Hepatocyte (in vitro differentiated cells): Measurements from ENCODE around the gene DIDO1. TPM values are rescaled to one million over a fixed set of nuclear protein-coding genes. Genes with fewer than 3 reads are reported as not detected.

ENCODE experiments used
- DNase-seq: peaks from one replicate; pipeline ENCODE4 v3.0.0-alpha.2; 2016; ENCODE audit warnings: low spot score
- H2AFZ ChIP-seq: fragments of 200-600 bp; sonication (generic); 2 replicates; pipeline ENCODE4 v1.6.0; 2016; ENCODE audit warnings: antibody characterized with exemption, mild to moderate bottlenecking
- H3K27ac ChIP-seq: fragments of 200-600 bp; sonication (generic); 2 replicates; pipeline ENCODE4 v1.5.1; 2016; ENCODE audit warnings: mild to moderate bottlenecking
- H3K27me3 ChIP-seq: fragments of 200-600 bp; sonication (generic); 2 replicates; pipeline ENCODE4 v1.6.1; 2016
- H3K36me3 ChIP-seq: fragments of 200-600 bp; sonication (generic); replicated peaks from 2 replicates; pipeline ENCODE4 v1.5.1; 2016; ENCODE audit warnings: low read depth; ENCODE audit not compliant: insufficient read depth
- H3K4me1 ChIP-seq: fragments of 200-600 bp; sonication (generic); 2 replicates; pipeline ENCODE4 v1.5.1; 2016; ENCODE audit warnings: mild to moderate bottlenecking, moderate library complexity; ENCODE audit not compliant: insufficient read depth
- H3K4me2 ChIP-seq: fragments of 200-600 bp; sonication (generic); 2 replicates; pipeline ENCODE4 v1.6.0; 2016
- H3K4me3 ChIP-seq: fragments of 200-600 bp; sonication (generic); 2 replicates; pipeline ENCODE4 v1.5.1; 2016; ENCODE audit warnings: mild to moderate bottlenecking
- H3K79me2 ChIP-seq: fragments of 200-600 bp; sonication (generic); 2 replicates; pipeline ENCODE4 v1.6.0; 2017; ENCODE audit warnings: mild to moderate bottlenecking
- H3K9me2 ChIP-seq: fragments of 200-600 bp; sonication (generic); replicated peaks from 2 replicates; pipeline ENCODE4 v1.6.0; 2017; ENCODE audit warnings: mild to moderate bottlenecking; ENCODE audit not compliant: insufficient read depth
- H3K9me3 ChIP-seq: fragments of 200-600 bp; sonication (generic); 2 replicates; pipeline ENCODE4 v1.5.1; 2016; ENCODE audit warnings: low read depth, mild to moderate bottlenecking
- H4K20me1 ChIP-seq: fragments of 200-600 bp; sonication (generic); 2 replicates; pipeline ENCODE4 v1.6.0; 2016; ENCODE audit warnings: mild to moderate bottlenecking; ENCODE audit not compliant: insufficient read depth, poor library complexity, severe bottlenecking
- EZH2 ChIP-seq: fragments of 200-600 bp; sonication (generic); IDR thresholded peaks from 2 replicates; pipeline ENCODE4 v1.6.1; 2016; ENCODE audit warnings: antibody characterized with exemption, mild to moderate bottlenecking, borderline replicate concordance
- EZH2phosphoT487 ChIP-seq: fragments of 200-600 bp; sonication (generic); IDR thresholded peaks from one replicate; pipeline ENCODE4 v1.6.1; 2018; ENCODE audit warnings: antibody characterized with exemption, mild to moderate bottlenecking, low read depth, moderate library complexity; ENCODE audit not compliant: unreplicated experiment, severe bottlenecking
- WGBS: methylation state at CpG from one replicate; pipeline ENCODE4 v1.1.6; 2016; ENCODE audit warnings: low lambda C conversion rate; ENCODE audit errors: missing lambda C conversion rate; 5-methylcytosine and 5-hydroxymethylcytosine counted together
- polyA plus RNA-seq: library from polyadenylated mRNA; unstranded; fragments of >200 nt; fragmentation: Nextera tagmentation; extraction: Ambion mirVana; gene quantifications from 2 replicates; pipeline ENCODE4 v1.2.1, GENCODE V29; 2016
- total RNA-seq: library from RNA; depleted of rRNA; stranded (reverse); fragments of >200 nt; gene quantifications from 2 replicates; pipeline ENCODE4 v1.2.3, GENCODE V29; 2014
- TF ChIP-seq, protein P1 (sequence below): fragments of 200-600 bp; sonication (generic); IDR thresholded peaks from 2 replicates; pipeline ENCODE4 v1.5.1; 2016; ENCODE audit warnings: antibody characterized with exemption, mild to moderate bottlenecking; ENCODE audit not compliant: poor library complexity

The DIDO1 gene
- total and polyA plus RNA-seq, 2 experiments from 2014 or later, result 26.5 to 31.6 TPM

DNA sequence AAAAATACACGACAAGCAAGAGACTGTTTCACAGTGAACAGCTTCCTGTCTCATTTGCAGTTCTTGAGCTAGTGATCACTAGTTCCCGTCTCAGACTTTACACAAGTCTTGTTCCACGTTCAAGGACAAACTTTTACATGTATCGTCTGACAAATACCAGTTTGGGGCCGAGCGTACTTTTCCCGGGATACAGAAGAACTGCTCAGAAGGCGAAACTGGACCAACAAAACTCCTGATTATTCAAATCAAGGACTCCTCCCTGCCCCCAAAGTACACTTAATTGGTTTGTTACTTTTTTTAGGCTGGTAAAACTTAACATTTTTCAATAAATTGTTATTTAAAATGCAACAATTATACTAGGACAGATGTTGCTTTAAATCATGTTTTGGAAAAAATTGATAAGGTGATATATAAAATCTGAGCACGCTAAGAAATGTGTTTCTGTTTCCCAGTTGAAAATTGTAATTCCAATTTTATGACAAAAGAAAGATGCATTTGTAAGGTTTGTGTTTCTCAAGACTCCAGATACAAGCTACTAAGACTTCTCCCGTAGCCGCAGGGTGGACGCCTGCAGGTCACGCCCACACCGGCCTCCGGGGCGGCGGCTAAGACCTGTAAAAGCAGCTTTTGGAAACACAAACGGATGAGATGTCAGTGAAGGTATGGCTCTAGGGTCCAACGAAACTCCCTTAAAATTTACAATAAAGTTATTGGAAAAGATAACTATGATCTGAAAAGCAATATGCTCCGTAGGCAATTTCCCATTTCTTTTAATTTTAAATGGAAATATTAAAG, 47.9 kb downstream of the DIDO1 start:
- no peaks in the 10 kb centered on the region for H3K9me2 ChIP-seq
- no peak overlapping the region for H3K4me2 ChIP-seq
- H4K20me1 ChIP-seq, result no peaks in the 10 kb centered on the region
- TF ChIP-seq EZH2, result no peak
- no peak for TF ChIP-seq EZH2phosphoT487
- TF ChIP-seq, protein P1, sequence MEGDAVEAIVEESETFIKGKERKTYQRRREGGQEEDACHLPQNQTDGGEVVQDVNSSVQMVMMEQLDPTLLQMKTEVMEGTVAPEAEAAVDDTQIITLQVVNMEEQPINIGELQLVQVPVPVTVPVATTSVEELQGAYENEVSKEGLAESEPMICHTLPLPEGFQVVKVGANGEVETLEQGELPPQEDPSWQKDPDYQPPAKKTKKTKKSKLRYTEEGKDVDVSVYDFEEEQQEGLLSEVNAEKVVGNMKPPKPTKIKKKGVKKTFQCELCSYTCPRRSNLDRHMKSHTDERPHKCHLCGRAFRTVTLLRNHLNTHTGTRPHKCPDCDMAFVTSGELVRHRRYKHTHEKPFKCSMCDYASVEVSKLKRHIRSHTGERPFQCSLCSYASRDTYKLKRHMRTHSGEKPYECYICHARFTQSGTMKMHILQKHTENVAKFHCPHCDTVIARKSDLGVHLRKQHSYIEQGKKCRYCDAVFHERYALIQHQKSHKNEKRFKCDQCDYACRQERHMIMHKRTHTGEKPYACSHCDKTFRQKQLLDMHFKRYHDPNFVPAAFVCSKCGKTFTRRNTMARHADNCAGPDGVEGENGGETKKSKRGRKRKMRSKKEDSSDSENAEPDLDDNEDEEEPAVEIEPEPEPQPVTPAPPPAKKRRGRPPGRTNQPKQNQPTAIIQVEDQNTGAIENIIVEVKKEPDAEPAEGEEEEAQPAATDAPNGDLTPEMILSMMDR, result no peak
- no peak overlapping the region for H3K4me3 ChIP-seq
- no peak overlapping the region for H3K27ac ChIP-seq
- H2AFZ ChIP-seq, result no peak overlapping the region
- DNase-seq, result no peak
- no peaks in the 10 kb centered on the region for H3K27me3 ChIP-seq
- no peaks in the 10 kb centered on the region for H3K36me3 ChIP-seq
- H3K9me3 ChIP-seq, result no peaks in the 10 kb centered on the region
- WGBS, result 84% methylated on average over 20 of the region's 20 CpGs
- no peaks in the 10 kb centered on the region for H3K4me1 ChIP-seq
- no peaks in the 10 kb centered on the region for H3K79me2 ChIP-seq

DNA sequence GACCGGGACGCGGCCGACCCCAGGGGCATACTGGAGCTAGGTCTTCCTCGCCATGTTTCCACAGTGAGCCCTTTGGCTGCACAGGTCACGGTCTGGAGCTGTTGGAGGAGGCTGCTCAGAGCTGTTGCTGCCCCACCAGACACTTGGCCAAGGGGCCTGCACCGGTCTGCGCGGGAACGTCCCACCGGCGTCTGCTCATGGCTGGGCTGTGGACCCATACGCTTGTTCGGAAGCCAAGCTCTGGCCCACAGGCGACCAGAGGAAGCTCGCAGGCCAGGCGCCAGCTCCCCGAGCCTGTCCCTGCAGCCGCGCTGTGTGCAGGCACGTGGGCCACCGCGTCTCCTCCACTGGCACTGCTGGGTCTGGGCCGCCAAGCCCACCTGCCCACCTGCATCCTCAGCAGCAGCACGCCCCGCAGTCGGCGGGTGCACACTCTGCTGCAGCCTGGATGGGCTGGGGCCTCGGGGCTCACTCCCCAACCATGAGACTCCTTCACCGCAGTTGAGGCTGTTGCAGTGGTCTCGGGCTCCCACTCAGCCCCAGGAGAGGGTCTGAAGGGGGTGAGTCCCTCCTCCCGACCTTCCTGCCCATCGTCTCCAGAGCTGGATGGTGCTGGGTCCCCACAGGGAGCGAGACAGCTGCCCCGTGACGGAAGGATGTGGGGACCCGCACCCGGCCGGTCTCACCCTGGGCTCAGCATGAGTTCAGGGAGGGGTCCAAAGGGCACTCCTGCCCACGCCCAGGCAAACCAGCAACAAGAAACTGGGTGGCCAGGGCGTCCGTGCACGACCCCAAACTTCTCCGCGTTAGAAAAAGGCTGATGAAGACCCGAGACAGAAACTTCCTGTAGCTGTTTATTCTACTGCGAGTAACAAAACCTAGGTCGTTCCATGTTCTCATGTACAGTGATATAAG, 49.1 kb downstream of the DIDO1 start:
- Histone ChIP-seq H4K20me1 (no peaks in the 10 kb centered on the region), H3K4me1 (no peaks in the 10 kb centered on the region), H3K4me2 (no peak overlapping the region), H3K27ac (no peak overlapping the region), H3K9me3 (no peaks in the 10 kb centered on the region), H3K36me3 (no peaks in the 10 kb centered on the region), H3K4me3 (no peak overlapping the region), H3K9me2 (no peaks in the 10 kb centered on the region), H2AFZ (no peak overlapping the region), H3K27me3 (no peaks in the 10 kb centered on the region), H3K79me2 (no peaks in the 10 kb centered on the region)
- no peak for DNase-seq
- 89% methylated on average over 48 of the region's 48 CpGs for WGBS
- TF ChIP-seq, protein P1, result no peak
- no peak for TF ChIP-seq EZH2
- no peak for TF ChIP-seq EZH2phosphoT487

DNA sequence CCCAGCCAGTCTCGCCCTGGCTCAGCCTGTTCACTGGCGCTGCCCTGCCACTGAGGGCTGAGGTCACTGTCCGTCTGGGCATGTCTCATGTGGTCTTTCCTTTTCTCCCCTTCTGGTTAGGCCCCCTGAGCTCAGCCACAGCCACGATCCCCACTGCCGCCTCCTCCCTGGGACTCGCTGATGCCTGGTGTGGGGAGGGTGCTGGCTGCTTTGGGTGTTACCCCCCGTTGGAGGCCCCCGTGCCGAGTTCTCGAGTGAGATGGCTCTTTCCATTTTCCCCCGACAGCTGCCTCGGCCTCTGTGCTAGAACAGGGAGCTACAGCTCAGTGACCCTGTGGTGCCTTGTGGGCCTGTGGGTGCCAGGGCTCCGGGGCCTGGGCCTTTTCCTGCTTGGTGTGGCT, 49.8 kb downstream of the DIDO1 start:
- Histone ChIP-seq H4K20me1 (no peaks in the 10 kb centered on the region), H3K79me2 (no peaks in the 10 kb centered on the region), H3K9me2 (no peaks in the 10 kb centered on the region), H3K9me3 (no peaks in the 10 kb centered on the region), H3K36me3 (no peaks in the 10 kb centered on the region), H3K27me3 (no peaks in the 10 kb centered on the region), H2AFZ (no peak overlapping the region), H3K4me3 (no peak overlapping the region), H3K27ac (no peak overlapping the region), H3K4me1 (no peaks in the 10 kb centered on the region), H3K4me2 (no peak overlapping the region)
- no peak for DNase-seq
- 97% methylated on average over 12 of the region's 13 CpGs for WGBS
- no peak for TF ChIP-seq EZH2phosphoT487
- no peak for TF ChIP-seq EZH2
